BLaER1 treated with 17β-estradiol and CSF1 and Interleukin-3, amounts not matched to agents 10 nM and 100 nM (cell line): ENCODE data around the gene ATOH7.
"Not testable (repeated sequence)": the region's sequence is repeated elsewhere in the genome, so short reads cannot be mapped to it uniquely, and the experiment has no call there.

Experiments
- H3K27ac ChIP-seq, 11 experiments: shearing (Covaris generic); formaldehyde crosslinking; 2 replicates each; pipeline ENCODE4 v1.8.1; 2022
- H3K27me3 ChIP-seq, 11 experiments: shearing (Covaris generic); formaldehyde crosslinking; 2 replicates each; pipeline ENCODE4 v1.8.1; 2022
- H3K36me3 ChIP-seq, 11 experiments: shearing (Covaris generic); formaldehyde crosslinking; 2 replicates each; pipeline ENCODE4 v1.8.1; 2022
- H3K4me1 ChIP-seq, 10 experiments: shearing (Covaris generic); formaldehyde crosslinking; 2 replicates each; pipeline ENCODE4 v1.8.1; 2022
- H3K4me2 ChIP-seq, 11 experiments: shearing (Covaris generic); formaldehyde crosslinking; 2 replicates each; pipeline ENCODE4 v1.8.1; 2022
- H3K4me3 ChIP-seq, 10 experiments: shearing (Covaris generic); formaldehyde crosslinking; 2 replicates each; pipeline ENCODE4 v1.8.1; 2022
- H3K9ac ChIP-seq, 11 experiments: shearing (Covaris generic); formaldehyde crosslinking; 2 replicates each; pipeline ENCODE4 v1.8.1; 2022
- H3K9me3 ChIP-seq, 11 experiments: shearing (Covaris generic); formaldehyde crosslinking; replicated peaks in 1 of 11; 2 replicates each; pipeline ENCODE4 v1.8.1; 2022
- H4K20me1 ChIP-seq, 11 experiments: shearing (Covaris generic); formaldehyde crosslinking; 2 replicates each; pipeline ENCODE4 v1.8.1; 2022
- Cebpa-rat ChIP-seq, 11 experiments: shearing (Covaris generic); IDR thresholded peaks; 2 replicates each; pipeline ENCODE4 v1.8.1; 2022

The ATOH7 gene

GRCh38 chr10:68231817-68232251, at the start of gene ATOH7:
ATOH7 (minus strand) TSS chr10:68232113; CDS start chr10:68231677, 436 bp downstream.
- H3K4me2 ChIP-seq, result peak within 1 kb of the TSS; percentile 70 to 89 (median 76)
- H3K9me3 ChIP-seq, result peaks cover 0 to 18% (median 14%) of the 10 kb centered on the region in 11 experiments; a peak in 20 of 22 replicates
- TF ChIP-seq Cebpa-rat (IDR thresholded peaks at IDR 0.05), result no peak
- H3K27me3 ChIP-seq, result peaks cover 31 to 51% (median 43%) of the 10 kb centered on the region in 11 experiments
- peak within 1 kb of the TSS in 8 of 11 experiments; percentile 8 to 49 (median 40); a peak in 6 of 22 replicates for H3K9ac ChIP-seq
- no peak within 1 kb of the TSS for H3K27ac ChIP-seq
- H3K4me3 ChIP-seq, result peak within 1 kb of the TSS; percentile 49 to 69 (median 56)
- H3K4me1 ChIP-seq, result peaks cover 0 to 10% (median 7%) of the 10 kb centered on the region in 10 experiments; a peak in 7 of 20 replicates
- no peaks in the 10 kb centered on the region for H3K36me3 ChIP-seq
- H4K20me1 ChIP-seq, result no peaks in the 10 kb centered on the region

- TF ChIP-seq Cebpa-rat (IDR thresholded peaks at IDR 0.05), result no peak
- no peaks in the 10 kb centered on the region for H4K20me1 ChIP-seq
- H3K27me3 ChIP-seq, result no peaks in the 10 kb centered on the region
- H3K4me1 ChIP-seq, result no peaks in the 10 kb centered on the region
- no peak overlapping the region for H3K4me2 ChIP-seq
- H3K4me3 ChIP-seq, result no peak overlapping the region
- H3K27ac ChIP-seq, result no peak overlapping the region
- H3K36me3 ChIP-seq, result peaks cover 0 to 10% (median 2%) of the 10 kb centered on the region in 11 experiments; a peak in 6 of 22 replicates
- peaks cover 45 to 53% (median 50%) of the 10 kb centered on the region in 11 experiments for H3K9me3 ChIP-seq
- no peak overlapping the region for H3K9ac ChIP-seq
Observed at GRCh38 chr10:68280758-68281157, 48.8 kb upstream of the ATOH7 start.

GRCh38 chr10:68278906-68279753, 47.2 kb upstream of the ATOH7 start:
- H4K20me1 ChIP-seq, H3K4me1 ChIP-seq, H3K9ac ChIP-seq, H3K27ac ChIP-seq, H3K27me3 ChIP-seq, H3K4me3 ChIP-seq, H3K4me2 ChIP-seq, H3K36me3 ChIP-seq: not testable (repeated sequence)
- H3K9me3 ChIP-seq, result peaks cover 45 to 66% (median 56%) of the 10 kb centered on the region in 11 experiments

GRCh38 chr10:68277814-68278213, 45.9 kb upstream of the ATOH7 start:
- not testable (repeated sequence) for H3K27me3 ChIP-seq, H3K4me2 ChIP-seq, H4K20me1 ChIP-seq, H3K4me1 ChIP-seq, H3K9ac ChIP-seq, H3K36me3 ChIP-seq, H3K27ac ChIP-seq
- Histone ChIP-seq H3K4me3 (peak overlapping the region in 2 of 10 experiments; percentile 22 to 24; a peak in 2 of 20 replicates), H3K9me3 (peaks cover 45 to 66% (median 56%) of the 10 kb centered on the region in 11 experiments)

GRCh38 chr10:68276224-68276623, 44.3 kb upstream of the ATOH7 start:
- no peak overlapping the region for H3K4me3 ChIP-seq
- no peak for TF ChIP-seq Cebpa-rat (IDR thresholded peaks at IDR 0.05)
- H4K20me1 ChIP-seq, result no peaks in the 10 kb centered on the region
- H3K27me3 ChIP-seq, result no peaks in the 10 kb centered on the region
- H3K4me2 ChIP-seq, result no peak overlapping the region
- H3K9me3 ChIP-seq, result peaks cover 45 to 66% (median 56%) of the 10 kb centered on the region in 11 experiments
- H3K27ac ChIP-seq, result no peak overlapping the region
- H3K4me1 ChIP-seq, result no peaks in the 10 kb centered on the region
- H3K36me3 ChIP-seq, result peaks cover 0 to 10% (median 2%) of the 10 kb centered on the region in 11 experiments; a peak in 6 of 22 replicates
- no peak overlapping the region for H3K9ac ChIP-seq

GRCh38 chr10:68275600-68276126, 43.8 kb upstream of the ATOH7 start:
- H3K4me3 ChIP-seq, result no peak overlapping the region
- H3K4me2 ChIP-seq, result no peak overlapping the region
- H3K27me3 ChIP-seq, result no peaks in the 10 kb centered on the region
- H3K4me1 ChIP-seq, result no peaks in the 10 kb centered on the region
- no peak overlapping the region for H3K27ac ChIP-seq
- H3K9ac ChIP-seq, result no peak overlapping the region
- no peak for TF ChIP-seq Cebpa-rat (IDR thresholded peaks at IDR 0.05)
- peaks cover 0 to 10% (median 2%) of the 10 kb centered on the region in 11 experiments; a peak in 6 of 22 replicates for H3K36me3 ChIP-seq
- peaks cover 45 to 63% (median 53%) of the 10 kb centered on the region in 11 experiments for H3K9me3 ChIP-seq
- H4K20me1 ChIP-seq, result no peaks in the 10 kb centered on the region

GRCh38 chr10:68272833-68273232, 40.9 kb upstream of the ATOH7 start:
- Histone ChIP-seq H3K9ac (no peak overlapping the region), H3K36me3 (peaks cover 0 to 5% (median 2%) of the 10 kb centered on the region in 11 experiments; a peak in 6 of 22 replicates), H3K4me1 (no peaks in the 10 kb centered on the region), H3K27ac (no peak overlapping the region), H4K20me1 (no peaks in the 10 kb centered on the region), H3K4me2 (no peak overlapping the region), H3K4me3 (no peak overlapping the region), H3K27me3 (no peaks in the 10 kb centered on the region), H3K9me3 (peaks cover 19 to 34% (median 29%) of the 10 kb centered on the region in 11 experiments)
- no peak for TF ChIP-seq Cebpa-rat (IDR thresholded peaks at IDR 0.05)

- Histone ChIP-seq H3K4me3 (no peak overlapping the region), H4K20me1 (no peaks in the 10 kb centered on the region), H3K27me3 (no peaks in the 10 kb centered on the region), H3K9ac (no peak overlapping the region), H3K9me3 (peaks cover 6 to 20% (median 14%) of the 10 kb centered on the region in 11 experiments), H3K27ac (no peak overlapping the region), H3K4me1 (no peaks in the 10 kb centered on the region), H3K4me2 (no peak overlapping the region), H3K36me3 (no peaks in the 10 kb centered on the region)
- TF ChIP-seq Cebpa-rat (IDR thresholded peaks at IDR 0.05), result no peak
Observed at GRCh38 chr10:68271196-68271882, 39.4 kb upstream of the ATOH7 start.
